Suppressor macrophage (primary cell): ENCODE data around the gene CTNNAL1.
"Not testable (repeated sequence)": the region's sequence is repeated elsewhere in the genome, so short reads cannot be mapped to it uniquely, and the experiment has no call there.

Experiments used
- DNase-seq, 4 experiments: peaks; one replicate each; pipeline ENCODE4 v3.0.0-alpha.2; 2020 to 2022

CTNNAL1 gene

GRCh38 chr9:108983885-108984284 is 29.4 kb downstream of the CTNNAL1 start:
- no peak for DNase-seq

GRCh38 chr9:108980893-108981292 is 32.4 kb downstream of the CTNNAL1 start:
- DNase-seq = no peak

GRCh38 chr9:108978205-108978604 is 35.1 kb downstream of the CTNNAL1 start:
- DNase-seq = no peak

- no peak for DNase-seq
Observed at GRCh38 chr9:108973895-108974294, 39.4 kb downstream of the CTNNAL1 start.

- DNase-seq = no peak
Observed at GRCh38 chr9:108972626-108973209, 40.6 kb downstream of the CTNNAL1 start.

GRCh38 chr9:108972186-108972585 is 41.1 kb downstream of the CTNNAL1 start:
- DNase-seq = no peak

- DNase-seq = not testable (repeated sequence)
Observed at GRCh38 chr9:108971392-108971791, 41.9 kb downstream of the CTNNAL1 start.

GRCh38 chr9:108967916-108968315 is 45.4 kb downstream of the CTNNAL1 start:
- no peak for DNase-seq

GRCh38 chr9:108963459-108964143 is 49.7 kb downstream of the CTNNAL1 start:
- no peak for DNase-seq

- no peak for DNase-seq
Observed at GRCh38 chr9:108961151-108961550, 52.1 kb downstream of the CTNNAL1 start.

- no peak for DNase-seq
Observed at GRCh38 chr9:108960331-108960730, 53.0 kb downstream of the CTNNAL1 start.

- no peak for DNase-seq
Observed at GRCh38 chr9:108956631-108957026, 56.7 kb downstream of the CTNNAL1 start.

- no peak for DNase-seq
Observed at GRCh38 chr9:108956022-108956630, 57.2 kb downstream of the CTNNAL1 start.

GRCh38 chr9:108953983-108954574 is 59.2 kb downstream of the CTNNAL1 start:
- peak; percentile 13 to 66 (median 46) for DNase-seq

GRCh38 chr9:108951578-108951977 is 61.7 kb downstream of the CTNNAL1 start:
- no peak for DNase-seq

GRCh38 chr9:108950168-108950567 is 63.1 kb downstream of the CTNNAL1 start:
- no peak for DNase-seq

- no peak for DNase-seq
Observed at GRCh38 chr9:108939975-108940374, 73.3 kb downstream of the CTNNAL1 start.

GRCh38 chr9:108937561-108938305 is 75.6 kb downstream of the CTNNAL1 start:
- DNase-seq = no peak

- peak; percentile 89 to 95 (median 92) for DNase-seq
Observed at GRCh38 chr9:108934323-108934893, 78.9 kb downstream of the CTNNAL1 start, which contains the start of gene ABITRAM. TSS of gene ABITRAM (plus strand) at chr9:108934400. CDS start at chr9:108934487, 87 bp downstream.

GRCh38 chr9:108933718-108934322 is 79.5 kb downstream of the CTNNAL1 start, which contains the start of gene ELP1:
TSS of gene ELP1 (minus strand) at chr9:108934124. CDS start at chr9:108931146, 2,978 bp downstream.
- DNase-seq = peak; percentile 96 to 98 (median 97)

GRCh38 chr9:108933231-108933717 is 80.0 kb downstream of the CTNNAL1 start:
- peak in 2 of 4 experiments; percentile 2 to 6 for DNase-seq

GRCh38 chr9:108928386-108928785 is 84.9 kb downstream of the CTNNAL1 start:
- no peak for DNase-seq
